HepG2 (cell line): ENCODE results near the gene CD300A. TPM values are rescaled to one million over a fixed set of nuclear protein-coding genes. Genes with fewer than 3 reads are reported as not detected.

Experiments
- ARID5B ChIP-seq: IDR thresholded peaks from 2 replicates; pipeline ENCODE4 v1.4.0; 2020; ENCODE audit warnings: mild to moderate bottlenecking, missing genetic modification reagents
- CBX2 ChIP-seq, 2 experiments: fragments of 200-600 bp in 1 of 2; sonication (generic); formaldehyde crosslinking in 1 of 2; IDR thresholded peaks; 2 replicates each; pipeline versions ENCODE4 v1.7.0 to v1.8.1; 2018 to 2022; ENCODE audit warnings: low read depth in 2 of 2, low read length in 1 of 2, mild to moderate bottlenecking in 1 of 2, missing genetic modification reagents in 1 of 2
- FOSL1 ChIP-seq: sonication (generic); formaldehyde crosslinking; IDR thresholded peaks from 2 replicates; pipeline ENCODE4 v1.9.0; 2021; ENCODE audit warnings: missing genetic modification reagents, borderline replicate concordance
- FOSL2 ChIP-seq: sonication (generic); formaldehyde crosslinking; IDR thresholded peaks from 2 replicates; pipeline ENCODE4 v1.4.0; 2020; ENCODE audit warnings: missing genetic modification reagents
- GATA4 ChIP-seq: sonication (generic); IDR thresholded peaks from 2 replicates; pipeline ENCODE4 v1.6.1; 2016; ENCODE audit warnings: antibody characterized with exemption, low read depth, borderline replicate concordance
- GATAD2A ChIP-seq: IDR thresholded peaks from 2 replicates; pipeline ENCODE4 v1.6.1; 2016
- HCFC1 ChIP-seq: fragments of 150-350 bp; IDR thresholded peaks from 2 replicates; pipeline ENCODE4 v1.6.1; 2014; ENCODE audit warnings: low read depth, low read length
- HOXA9 ChIP-seq: sonication (generic); formaldehyde crosslinking; IDR thresholded peaks from 2 replicates; pipeline ENCODE4 v1.8.1; 2022; ENCODE audit warnings: missing genetic modification reagents, mild to moderate bottlenecking, moderate library complexity, borderline replicate concordance
- LCORL ChIP-seq, 2 experiments: fragments of 450-650 bp in 1 of 2; sonication (generic) in 1 of 2; formaldehyde crosslinking in 1 of 2; IDR thresholded peaks; 2 replicates each; pipeline versions ENCODE4 v1.5.0 to v1.6.1; 2017 to 2020; ENCODE audit warnings: antibody characterized with exemption in 1 of 2, missing genetic modification reagents in 1 of 2
- MLLT10 ChIP-seq: sonication (generic); formaldehyde crosslinking; IDR thresholded peaks from 2 replicates; pipeline ENCODE4 v1.4.0; 2020; ENCODE audit warnings: missing genetic modification reagents
- MXI1 ChIP-seq: IDR thresholded peaks from 3 replicates; pipeline ENCODE4 v1.6.1; 2012; ENCODE audit warnings: low read depth, low read length, inconsistent platforms, borderline replicate concordance
- NFE2L1 ChIP-seq: sonication (generic); formaldehyde crosslinking; IDR thresholded peaks from 2 replicates; pipeline ENCODE4 v1.4.0; 2020; ENCODE audit warnings: missing genetic modification reagents, mild to moderate bottlenecking, borderline replicate concordance
- PITX1 ChIP-seq: sonication (generic); formaldehyde crosslinking; IDR thresholded peaks from 2 replicates; pipeline ENCODE4 v1.5.1; 2020; ENCODE audit warnings: mild to moderate bottlenecking, missing genetic modification reagents
- SKI ChIP-seq: fragments of 450-650 bp; IDR thresholded peaks from one replicate; pipeline ENCODE4 v1.6.1; 2018; ENCODE audit warnings: mild to moderate bottlenecking; ENCODE audit not compliant: partially characterized antibody
- SNRNP70 ChIP-seq: fragments of 200-400 bp; formaldehyde crosslinking; IDR thresholded peaks from 2 replicates; pipeline ENCODE4 v1.6.1; 2017; ENCODE audit warnings: mild to moderate bottlenecking, low read depth, low read length, moderate library complexity
- SOX6 ChIP-seq, 2 experiments: fragments of 450-650 bp in 1 of 2; sonication (generic) in 1 of 2; formaldehyde crosslinking in 1 of 2; IDR thresholded peaks; 2 replicates each; pipeline versions ENCODE4 v1.4.0 to v1.6.1; 2017 to 2020; ENCODE audit warnings: antibody characterized with exemption in 1 of 2, mild to moderate bottlenecking in 1 of 2, missing genetic modification reagents in 1 of 2
- TBL1XR1 ChIP-seq: fragments of 150-350 bp; IDR thresholded peaks from 2 replicates; pipeline ENCODE4 v1.6.1; 2014; ENCODE audit warnings: borderline replicate concordance, low read length; ENCODE audit not compliant: partially characterized antibody
- ZBTB1 ChIP-seq: sonication (generic); formaldehyde crosslinking; IDR thresholded peaks from 2 replicates; pipeline ENCODE4 v1.4.0; 2020; ENCODE audit warnings: missing genetic modification reagents, borderline replicate concordance
- ZNF136 ChIP-seq: sonication (generic); formaldehyde crosslinking; IDR thresholded peaks from 2 replicates; pipeline ENCODE4 v1.8.1; 2022; ENCODE audit warnings: low read depth, mild to moderate bottlenecking, moderate library complexity, missing genetic modification reagents
- ZNF282 ChIP-seq: fragments of 450-650 bp; IDR thresholded peaks from 2 replicates; pipeline ENCODE4 v1.6.1; 2018; ENCODE audit not compliant: partially characterized antibody
- ZNF430 ChIP-seq: sonication (generic); formaldehyde crosslinking; IDR thresholded peaks from 2 replicates; pipeline ENCODE4 v1.9.0; 2021; ENCODE audit warnings: mild to moderate bottlenecking, missing genetic modification reagents
- ZNF558 ChIP-seq: sonication (generic); formaldehyde crosslinking; IDR thresholded peaks from 2 replicates; pipeline ENCODE4 v1.9.0; 2022; ENCODE audit warnings: mild to moderate bottlenecking, missing genetic modification reagents, borderline replicate concordance
- ZNF605 ChIP-seq: sonication (generic); formaldehyde crosslinking; IDR thresholded peaks from 2 replicates; pipeline ENCODE4 v1.8.0; 2022; ENCODE audit warnings: mild to moderate bottlenecking, missing genetic modification reagents
- ZNF691 ChIP-seq: sonication (generic); formaldehyde crosslinking; IDR thresholded peaks from 2 replicates; pipeline ENCODE4 v1.4.0; 2020; ENCODE audit warnings: missing genetic modification reagents, low read depth, mild to moderate bottlenecking, borderline replicate concordance
- ZZZ3 ChIP-seq: sonication (generic); formaldehyde crosslinking; IDR thresholded peaks from 2 replicates; pipeline ENCODE4 v1.4.0; 2020; ENCODE audit warnings: missing genetic modification reagents, mild to moderate bottlenecking, borderline replicate concordance
- polyA plus RNA-seq, 8 experiments: library from polyadenylated mRNA; depleted of rRNA in 3 of 8; stranded (reverse) in 7 of 8; unstranded in 1 of 8; fragments of >200 nt; fragmentation: Illumina TruSeq in 4 of 8; extraction: Trizol in 4 of 8; gene quantifications; 2 replicates each; pipeline versions ENCODE4 v1.2.1 to v1.2.3, GENCODE V29; 2011 to 2016; ENCODE audit warnings: low read depth in 4 of 8, missing spikeins in 1 of 8, mixed read lengths in 1 of 8; ENCODE audit not compliant: insufficient read depth in 1 of 8
- total RNA-seq, 5 experiments: library from RNA; depleted of rRNA; stranded (reverse); fragments of >200 nt; fragmentation: Illumina TruSeq; extraction: Trizol; gene quantifications; 2 replicates each; pipeline ENCODE4 v1.2.3, GENCODE V29; 2016; ENCODE audit warnings: low read depth in 1 of 5

Gene CD300A
- total and polyA plus RNA-seq, 2 of the 13 experiments (the other 11 are each of a cell fraction or from before 2014, with no cell fraction given) = not detected

- TF ChIP-seq ARID5B (CRISPR knock-in tag) (peak; percentile 69), GATAD2A (CRISPR knock-in tag) (peak; percentile 61), FOSL2 (peak; percentile 92), SNRNP70 (no peak), PITX1 (CRISPR knock-in tag) (no peak), ZNF282 (no peak), ZBTB1 (CRISPR knock-in tag) (no peak; the same call in 1 of the 2 replicates), LCORL (IDR thresholded peaks at IDR 0.05) (no peak), LCORL (CRISPR knock-in tag; IDR thresholded peaks at IDR 0.05) (peak; percentile 83; the same call in 1 of the 2 replicates), SOX6 (IDR thresholded peaks at IDR 0.05) (no peak), SOX6 (CRISPR knock-in tag; IDR thresholded peaks at IDR 0.05) (peak; percentile 78), ZNF136 (CRISPR knock-in tag) (peak; percentile 4; the same call in 1 of the 2 replicates), GATA4 (no peak; the same call in 1 of the 2 replicates), MXI1 (peak; percentile 44; the same call in 1 of the 3 replicates), ZNF691 (peak; percentile 74; the same call in 1 of the 2 replicates), TBL1XR1 (peak; percentile 80), ZNF605 (CRISPR knock-in tag) (peak; percentile 92), CBX2 (IDR thresholded peaks at IDR 0.05; ENCODE audit: low read depth, low read length) (no peak), CBX2 (CRISPR knock-in tag; IDR thresholded peaks at IDR 0.05; ENCODE audit: low read depth) (no peak), HCFC1 (no peak), ZNF430 (CRISPR knock-in tag) (no peak; the same call in none of the 2 replicates), HOXA9 (CRISPR knock-in tag) (no peak; the same call in 1 of the 2 replicates), ZNF558 (0 out of 2 replicates have a peak, but pooled peaks have one; percentile 40), ZZZ3 (peak; percentile 80; the same call in 1 of the 2 replicates), NFE2L1 (no peak; the same call in 1 of the 2 replicates), FOSL1 (CRISPR knock-in tag) (no peak), MLLT10 (CRISPR knock-in tag) (no peak), SKI (peak; percentile 75)
Observed at GRCh38 chr17:74430706-74431567, 35.5 kb upstream of the CD300A start (continued).
